BE2C (cell line): ENCODE measurements around the gene PRRG2.

Source experiments
- DNase-seq: peaks from one replicate; pipeline ENCODE4 v3.0.0-alpha.2; 2020
- H3K27me3 ChIP-seq: fragments of 250-450 bp; sonication (Bioruptor Pico); 2 replicates; pipeline ENCODE4 v1.5.1; 2020; ENCODE audit warnings: mild to moderate bottlenecking
- H3K36me3 ChIP-seq: fragments of 250-450 bp; sonication (Bioruptor Pico); 2 replicates; pipeline ENCODE4 v1.5.1; 2020; ENCODE audit warnings: mild to moderate bottlenecking
- H3K4me1 ChIP-seq: fragments of 250-450 bp; sonication (Bioruptor Pico); 2 replicates; pipeline ENCODE4 v1.5.1; 2020
- H3K4me3 ChIP-seq: 2 replicates; pipeline ENCODE4 v1.5.1; 2011; ENCODE audit warnings: low read depth, low read length
- H3K9me3 ChIP-seq: fragments of 250-450 bp; sonication (Bioruptor Pico); 2 replicates; pipeline ENCODE4 v1.5.1; 2020
- CTCF ChIP-seq: IDR thresholded peaks from 2 replicates; pipeline ENCODE4 v1.5.1; 2012; ENCODE audit warnings: mild to moderate bottlenecking, low read depth, low read length

Gene PRRG2

GRCh38 chr19:49559928-49560327 is 21.2 kb upstream of the PRRG2 start:
- H3K9me3 ChIP-seq, result peaks cover 4% of the 10 kb centered on the region; the same call in 1 of the 2 replicates
- DNase-seq, result peak; percentile 48
- H3K27me3 ChIP-seq, result no peaks in the 10 kb centered on the region
- H3K4me3 ChIP-seq, result no peak overlapping the region
- no peak for TF ChIP-seq CTCF
- peaks cover 3% of the 10 kb centered on the region; the same call in 1 of the 2 replicates for H3K4me1 ChIP-seq
- peaks cover 29% of the 10 kb centered on the region for H3K36me3 ChIP-seq

GRCh38 chr19:49560358-49560900 is 20.7 kb upstream of the PRRG2 start:
- no peak for TF ChIP-seq CTCF
- Histone ChIP-seq H3K27me3 (no peaks in the 10 kb centered on the region), H3K4me3 (no peak overlapping the region), H3K9me3 (peaks cover 4% of the 10 kb centered on the region; the same call in 1 of the 2 replicates), H3K36me3 (peaks cover 29% of the 10 kb centered on the region), H3K4me1 (peaks cover 3% of the 10 kb centered on the region; the same call in 1 of the 2 replicates)
- DNase-seq, result no peak

GRCh38 chr19:49564616-49565045 is 16.5 kb upstream of the PRRG2 start:
- no peak for TF ChIP-seq CTCF
- Histone ChIP-seq H3K36me3 (no peaks in the 10 kb centered on the region; the same call in 1 of the 2 replicates), H3K27me3 (no peaks in the 10 kb centered on the region), H3K4me1 (peaks cover 3% of the 10 kb centered on the region; the same call in 1 of the 2 replicates), H3K4me3 (no peak overlapping the region), H3K9me3 (no peaks in the 10 kb centered on the region)
- no peak for DNase-seq

- H3K4me1 ChIP-seq, result peaks cover 2% of the 10 kb centered on the region
- H3K9me3 ChIP-seq, result no peaks in the 10 kb centered on the region
- no peaks in the 10 kb centered on the region for H3K27me3 ChIP-seq
- DNase-seq, result no peak
- H3K36me3 ChIP-seq, result no peaks in the 10 kb centered on the region; the same call in 1 of the 2 replicates
- TF ChIP-seq CTCF, result no peak
- H3K4me3 ChIP-seq, result no peak overlapping the region
Observed at GRCh38 chr19:49565261-49565660, 15.9 kb upstream of the PRRG2 start.

- H3K4me3 ChIP-seq, result no peak overlapping the region
- peaks cover 4% of the 10 kb centered on the region; the same call in 1 of the 2 replicates for H3K4me1 ChIP-seq
- no peak for DNase-seq
- TF ChIP-seq CTCF, result no peak
- H3K9me3 ChIP-seq, result no peaks in the 10 kb centered on the region
- H3K27me3 ChIP-seq, result no peaks in the 10 kb centered on the region
- H3K36me3 ChIP-seq, result no peaks in the 10 kb centered on the region; the same call in 1 of the 2 replicates
Observed at GRCh38 chr19:49566302-49566701, 14.8 kb upstream of the PRRG2 start.

- H3K27me3 ChIP-seq, result no peaks in the 10 kb centered on the region
- no peak for DNase-seq
- no peaks in the 10 kb centered on the region for H3K9me3 ChIP-seq
- no peaks in the 10 kb centered on the region; the same call in 1 of the 2 replicates for H3K36me3 ChIP-seq
- H3K4me1 ChIP-seq, result peaks cover 4% of the 10 kb centered on the region; the same call in 1 of the 2 replicates
- no peak overlapping the region for H3K4me3 ChIP-seq
- TF ChIP-seq CTCF, result no peak
Observed at GRCh38 chr19:49567861-49568441, 13.2 kb upstream of the PRRG2 start.
